NCI-H2171 (cell line): ENCODE results near the gene KRT71.

ENCODE experiments used
- DNase-seq: peaks from one replicate; lab custom pipeline; 2025; lab: John Stamatoyannopoulos, UW

The KRT71 gene

DNA sequence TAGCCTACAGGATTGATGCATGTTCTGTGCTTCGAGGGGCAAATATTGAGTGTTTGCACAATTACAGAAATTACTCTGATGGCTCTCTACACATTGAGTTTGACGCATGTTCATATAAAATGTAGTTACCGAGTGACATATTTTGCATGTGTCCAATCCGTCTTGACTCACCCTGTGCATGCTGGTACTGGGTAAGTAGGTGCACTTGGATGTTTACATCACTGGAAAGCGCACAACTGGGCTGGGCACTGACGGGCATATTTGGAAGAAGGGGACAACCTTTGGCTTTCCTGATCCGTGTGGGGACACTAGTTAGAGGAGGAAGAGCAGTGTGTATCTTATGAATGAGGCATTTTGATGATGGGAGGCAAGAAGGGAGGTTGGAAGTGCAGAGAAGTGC lies 55.0 kb downstream of the KRT71 start:
- no peak for DNase-seq

DNA sequence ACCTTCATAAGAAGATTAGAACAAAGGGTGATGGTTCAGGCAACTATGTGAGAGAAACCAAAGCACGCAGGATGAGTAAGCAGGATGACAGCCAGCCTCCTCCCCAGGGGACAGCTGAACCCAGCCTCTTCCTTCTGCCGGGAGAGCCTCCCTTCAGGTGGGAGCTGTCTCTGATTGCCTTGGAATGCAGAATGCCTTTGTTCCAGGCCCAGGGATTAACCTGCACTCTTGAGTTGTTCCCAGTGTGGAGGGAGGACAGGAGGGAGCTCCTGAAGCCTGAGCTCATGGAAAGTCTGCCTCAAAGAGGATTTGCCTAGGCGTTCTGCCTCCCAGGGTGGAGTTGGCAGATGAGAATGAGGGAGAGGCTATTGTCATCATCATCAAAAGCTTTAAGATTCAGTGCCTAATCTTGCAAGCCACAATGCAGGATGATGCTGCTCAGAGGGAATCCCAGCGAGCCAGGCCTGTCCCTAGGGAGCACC lies 56.3 kb downstream of the KRT71 start:
- DNase-seq: peak; percentile 35

DNA sequence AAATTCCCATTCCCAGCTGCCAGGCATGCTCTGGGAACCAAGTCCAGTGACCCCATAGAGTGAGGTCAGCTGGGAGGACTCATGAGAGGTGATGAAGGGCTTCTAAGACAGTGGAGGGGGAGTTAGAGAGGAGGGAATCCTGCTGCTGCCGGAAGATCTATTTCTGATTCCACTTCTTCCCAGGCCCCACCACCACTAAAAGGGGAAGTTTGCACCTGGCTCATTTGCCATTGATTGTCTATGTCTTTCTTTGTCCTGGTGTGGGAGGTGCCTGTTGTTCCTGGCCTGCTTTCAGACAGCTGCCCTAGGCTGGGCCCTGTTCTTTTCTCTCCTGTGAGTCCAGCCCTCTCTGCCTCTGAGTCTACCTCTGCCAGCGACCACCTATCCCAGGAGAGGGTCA lies 56.9 kb downstream of the KRT71 start:
- no peak for DNase-seq

DNA sequence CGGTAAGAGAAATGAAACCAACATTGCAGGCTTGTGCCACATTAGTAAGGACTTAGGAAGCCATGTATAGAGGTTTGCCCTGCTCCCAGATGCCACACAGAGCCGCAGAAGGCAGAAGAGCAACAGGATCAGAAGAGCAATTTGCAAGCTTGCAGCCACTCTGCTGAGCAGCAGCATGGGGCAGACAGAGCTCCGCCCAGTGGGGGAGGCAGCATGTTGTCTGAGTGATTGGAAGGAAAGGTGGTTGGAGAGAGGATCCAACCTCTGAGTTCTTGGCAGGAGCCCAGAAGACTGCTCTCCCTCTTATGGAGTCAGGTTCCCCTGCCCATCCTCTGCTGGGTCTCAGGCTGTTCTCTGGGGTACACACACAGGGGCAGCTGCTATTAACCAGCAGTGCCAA lies 57.6 kb downstream of the KRT71 start:
- peak; percentile 93 for DNase-seq

DNA sequence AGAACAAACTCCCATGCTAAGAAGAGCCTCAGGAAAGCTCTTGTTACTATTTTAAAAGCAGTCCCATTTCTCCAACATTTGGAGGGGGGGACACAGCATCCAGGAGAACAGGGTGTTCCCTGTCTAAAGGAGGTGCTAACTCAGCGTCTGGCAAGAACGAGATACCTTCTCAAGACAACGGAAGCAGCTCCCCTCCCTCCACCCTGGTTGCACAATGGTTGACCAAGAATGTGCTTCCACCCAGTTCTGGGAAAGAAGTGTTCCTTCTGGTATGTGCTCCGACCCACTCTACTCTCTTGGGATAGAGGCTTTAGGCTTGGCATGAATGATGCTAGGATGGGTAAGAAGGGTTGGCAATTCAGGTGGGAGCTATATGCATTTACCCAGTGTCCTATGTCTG lies 58.4 kb downstream of the KRT71 start:
- DNase-seq: no peak

DNA sequence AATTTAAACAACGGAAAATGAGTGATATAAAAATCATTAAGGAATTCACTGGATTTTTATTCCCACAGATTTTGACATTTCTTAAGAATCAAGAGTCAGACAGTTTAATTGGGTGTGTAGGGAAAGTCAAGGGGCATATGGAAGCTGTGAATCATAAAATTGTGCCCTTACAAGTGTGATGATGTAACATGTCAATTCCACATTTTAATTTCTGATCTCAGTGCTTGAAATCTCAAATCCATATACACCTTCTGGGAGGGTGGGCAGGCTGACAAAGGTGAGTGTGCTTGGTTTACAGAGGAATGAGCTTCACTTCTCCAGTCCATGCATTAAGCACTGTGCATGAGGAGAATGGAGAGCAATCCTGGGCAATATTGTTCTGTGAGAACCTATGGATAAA lies 58.8 kb downstream of the KRT71 start:
- DNase-seq: no peak
